Stimulated activated naive CD8-positive, alpha-beta T cell treated with anti-CD3 and anti-CD28 coated beads, Interleukin-15, amount 100 ng/mL, for 72 hours (primary cell): ENCODE measurements around the gene FBXL13.
"Not testable (repeated sequence)": the region's sequence is repeated elsewhere in the genome, so short reads cannot be mapped to it uniquely, and the experiment has no call there.

Source experiments
- ATAC-seq: fragments of 150-1000 bp; cut with Tn5 transposase; 2 replicates; pipeline ENCODE4 v1.10.0; 2021; ENCODE audit warnings: mild to moderate bottlenecking, moderate library complexity
- DNase-seq, 2 donors: peaks; one replicate each; pipeline ENCODE4 v3.0.0; 2021 to 2022
- H3K27ac Mint-ChIP-seq, 2 donors: one replicate each; pipeline ENCODE4 v1.8.0; 2022; ENCODE audit warnings: mild to moderate bottlenecking in 2 of 2, mixed read lengths in 2 of 2, moderate library complexity in 2 of 2
- H3K27me3 Mint-ChIP-seq: one replicate; pipeline ENCODE4 v1.8.0; 2022; ENCODE audit warnings: mixed read lengths
- H3K4me1 Mint-ChIP-seq: one replicate; pipeline ENCODE4 v1.8.0; 2022; ENCODE audit warnings: mild to moderate bottlenecking, mixed read lengths
- H3K4me3 Mint-ChIP-seq, 2 donors: one replicate each; pipeline ENCODE4 v1.8.0; 2022; ENCODE audit warnings: mild to moderate bottlenecking in 2 of 2, mixed read lengths in 2 of 2, moderate library complexity in 1 of 2
- H3K9me3 Mint-ChIP-seq, 2 donors: one replicate each; pipeline ENCODE4 v1.8.0; 2022; ENCODE audit warnings: mixed read lengths in 2 of 2

FBXL13 gene

GRCh38 chr7:103074519-103075336 lies at the start of gene FBXL13, which contains the start of gene ARMC10:
TSS of gene FBXL13 (minus strand) at chr7:103074796.
TSS of gene ARMC10 (plus strand) at chr7:103075140. CDS start at chr7:103075273, 133 bp downstream.
- Mint-ChIP-seq H3K27ac (peak within 1 kb of the TSS; percentile 97), H3K4me3 (peak within 1 kb of the TSS; percentile 94 to 97), H3K9me3 (no peaks in the 10 kb centered on the region), H3K4me1 (peaks cover 25% of the 10 kb centered on the region), H3K27me3 (no peaks in the 10 kb centered on the region)
- peak; percentile 89 for ATAC-seq
- peak; percentile 91 to 92 for DNase-seq

DNA sequence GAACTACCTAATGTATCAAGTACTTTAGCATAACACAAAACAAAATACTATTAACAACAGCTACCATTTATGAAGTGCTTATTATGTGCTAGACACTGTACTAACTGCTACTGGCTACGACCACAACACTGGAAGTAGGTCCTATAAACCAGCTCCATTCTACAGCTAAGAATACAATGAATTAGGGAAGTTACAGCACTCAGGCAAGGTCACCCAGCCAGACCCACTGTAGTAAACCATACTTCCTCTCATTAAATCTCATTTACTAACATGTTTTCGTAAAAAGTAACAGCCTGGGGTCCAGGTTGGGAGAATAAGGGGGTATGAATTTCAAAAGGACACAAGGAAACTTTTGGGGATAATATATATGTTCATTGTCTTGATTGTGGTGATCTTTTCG lies 48.9 kb upstream of the FBXL13 start:
- DNase-seq (no peak), ATAC-seq (no peak)
- Mint-ChIP-seq H3K9me3 (no peaks in the 10 kb centered on the region), H3K4me3 (no peak overlapping the region), H3K4me1 (no peaks in the 10 kb centered on the region), H3K27ac (no peak overlapping the region), H3K27me3 (no peaks in the 10 kb centered on the region)

DNA sequence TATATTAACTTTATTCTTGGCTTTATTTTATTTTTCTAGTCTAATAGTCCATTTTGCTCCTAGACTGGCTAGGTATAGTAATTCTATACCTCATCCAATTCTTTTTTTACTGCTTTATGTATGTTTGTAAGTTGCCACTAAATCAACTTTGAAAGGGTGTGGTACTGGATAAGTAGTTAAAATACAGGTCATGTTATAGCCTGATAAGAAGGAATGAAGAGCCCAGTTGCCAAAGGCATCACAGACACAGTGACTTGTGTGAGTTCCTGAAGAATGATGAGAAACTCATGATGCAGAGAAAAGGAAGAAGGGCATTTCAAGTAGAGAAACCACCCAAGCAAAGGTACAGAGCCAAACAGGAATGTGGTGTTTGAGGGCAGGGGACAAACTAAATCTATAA lies 47.0 kb upstream of the FBXL13 start:
- H3K9me3 Mint-ChIP-seq = no peaks in the 10 kb centered on the region
- no peaks in the 10 kb centered on the region for H3K27me3 Mint-ChIP-seq
- H3K27ac Mint-ChIP-seq = no peak overlapping the region
- no peak for DNase-seq
- H3K4me3 Mint-ChIP-seq = no peak overlapping the region
- H3K4me1 Mint-ChIP-seq = no peaks in the 10 kb centered on the region
- ATAC-seq = no peak

- no peaks in the 10 kb centered on the region for H3K27me3 Mint-ChIP-seq
- ATAC-seq = no peak
- no peaks in the 10 kb centered on the region for H3K4me1 Mint-ChIP-seq
- DNase-seq = no peak
- H3K27ac Mint-ChIP-seq = no peak overlapping the region
- no peak overlapping the region for H3K4me3 Mint-ChIP-seq
- H3K9me3 Mint-ChIP-seq = no peaks in the 10 kb centered on the region
These were observed 45.8 kb upstream of the FBXL13 start for GRCh38 chr7:103120362-103120761.

GRCh38 chr7:103119791-103120291 lies 45.2 kb upstream of the FBXL13 start:
- Mint-ChIP-seq H3K27ac (no peak overlapping the region), H3K27me3 (no peaks in the 10 kb centered on the region), H3K9me3 (no peaks in the 10 kb centered on the region), H3K4me1 (no peaks in the 10 kb centered on the region), H3K4me3 (no peak overlapping the region)
- DNase-seq (no peak), ATAC-seq (no peak)

GRCh38 chr7:103117465-103117864 lies 42.9 kb upstream of the FBXL13 start:
- Mint-ChIP-seq H3K27ac (no peak overlapping the region), H3K9me3 (peaks cover 0 to 4% of the 10 kb centered on the region in 2 donors), H3K4me1 (peaks cover 5% of the 10 kb centered on the region), H3K27me3 (no peaks in the 10 kb centered on the region), H3K4me3 (no peak overlapping the region)
- ATAC-seq = no peak
- no peak for DNase-seq

DNA sequence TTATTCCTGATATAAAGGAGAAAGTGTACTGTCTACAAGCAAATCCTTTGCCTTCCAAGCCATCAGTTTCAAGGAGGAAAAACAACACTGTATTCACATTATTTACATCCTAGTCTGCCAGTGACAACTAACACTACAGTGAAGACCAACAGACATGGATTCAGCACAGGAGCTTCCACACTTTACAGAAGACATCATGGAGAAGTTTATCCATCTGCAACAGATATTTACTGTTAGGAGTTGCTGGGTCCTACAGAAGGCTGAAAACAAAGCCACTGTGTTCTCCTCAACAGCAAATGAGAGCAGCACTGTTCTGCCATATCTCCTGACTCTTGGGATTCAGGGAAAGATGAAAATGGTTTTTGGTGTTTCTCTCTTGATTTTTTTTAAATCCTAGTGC lies 42.4 kb upstream of the FBXL13 start:
- DNase-seq = no peak
- Mint-ChIP-seq H3K9me3 (peaks cover 0 to 4% of the 10 kb centered on the region in 2 donors), H3K27me3 (no peaks in the 10 kb centered on the region), H3K4me3 (no peak overlapping the region), H3K27ac (no peak overlapping the region), H3K4me1 (peaks cover 5% of the 10 kb centered on the region)
- ATAC-seq = no peak

DNA sequence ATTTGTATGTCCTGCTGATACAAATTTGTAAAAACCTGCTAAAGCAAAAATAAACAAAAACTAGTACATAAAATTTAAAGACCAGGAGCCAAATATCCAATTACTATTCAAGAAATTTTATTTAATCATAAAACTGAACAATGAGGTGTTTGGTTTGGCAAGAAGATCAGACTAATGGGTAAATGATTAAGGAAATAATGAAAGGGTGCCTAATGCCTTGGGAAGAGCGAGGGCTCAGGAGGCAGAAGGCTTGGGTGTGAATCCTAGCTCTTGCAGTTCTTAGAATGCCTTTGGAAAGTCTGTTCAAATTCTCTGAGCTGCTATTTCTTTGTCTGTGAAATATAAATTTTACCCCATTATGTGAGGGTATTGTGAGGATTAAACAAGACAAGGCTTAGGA lies 41.9 kb upstream of the FBXL13 start:
- H3K9me3 Mint-ChIP-seq = peaks cover 0 to 4% of the 10 kb centered on the region in 2 donors
- no peak for DNase-seq
- H3K27ac Mint-ChIP-seq = no peak overlapping the region
- no peak for ATAC-seq
- peaks cover 5% of the 10 kb centered on the region for H3K4me1 Mint-ChIP-seq
- no peak overlapping the region for H3K4me3 Mint-ChIP-seq
- H3K27me3 Mint-ChIP-seq = no peaks in the 10 kb centered on the region

DNA sequence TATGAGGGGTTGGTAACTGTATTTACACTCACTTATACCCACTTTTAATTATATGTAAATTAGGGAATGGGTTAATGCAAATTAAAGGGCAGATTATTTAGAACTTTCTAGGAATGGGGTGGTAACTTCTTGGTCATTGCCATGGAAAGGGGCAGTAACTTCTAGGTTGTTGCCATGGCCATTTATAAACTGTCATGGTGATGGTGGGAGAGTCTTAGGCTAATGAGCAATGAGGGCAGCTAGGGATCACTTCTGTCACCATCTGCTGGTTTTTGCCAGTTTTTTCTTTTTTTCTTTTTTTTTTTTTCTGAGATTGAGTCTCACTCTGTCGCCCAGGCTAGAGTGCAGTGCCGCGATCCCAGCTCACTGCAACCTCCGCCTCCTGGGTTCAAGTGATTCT lies 41.2 kb upstream of the FBXL13 start:
- no peak overlapping the region for H3K27ac Mint-ChIP-seq
- ATAC-seq (no peak), DNase-seq (no peak)
- H3K27me3 Mint-ChIP-seq = no peaks in the 10 kb centered on the region
- H3K9me3 Mint-ChIP-seq = peaks cover 3 to 4% of the 10 kb centered on the region in 2 donors
- H3K4me1 Mint-ChIP-seq = peaks cover 5% of the 10 kb centered on the region
- no peak overlapping the region for H3K4me3 Mint-ChIP-seq

DNA sequence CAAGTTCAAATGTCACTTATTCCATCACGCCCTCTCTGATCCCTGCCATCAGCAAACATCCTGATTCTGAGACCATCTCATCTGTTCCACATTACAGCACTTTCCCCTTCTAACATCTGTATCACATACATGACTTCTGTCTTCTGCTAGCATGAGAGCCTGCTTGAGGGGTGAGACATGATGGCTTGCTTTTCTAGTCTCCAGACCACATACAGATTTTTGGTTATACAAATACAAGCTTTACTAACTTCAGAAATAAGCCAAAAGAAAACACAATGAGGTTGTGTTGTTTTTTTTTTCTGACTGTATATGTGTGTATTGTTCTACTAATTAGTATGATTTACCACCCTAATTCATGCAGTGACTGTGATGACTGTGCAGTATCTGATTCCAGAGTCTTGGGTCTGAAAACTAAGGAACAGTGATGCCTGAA lies 40.0 kb upstream of the FBXL13 start:
- no peak for ATAC-seq
- Mint-ChIP-seq H3K27ac (no peak overlapping the region), H3K4me3 (no peak overlapping the region), H3K27me3 (no peaks in the 10 kb centered on the region), H3K9me3 (peaks cover 6 to 10% of the 10 kb centered on the region in 2 donors), H3K4me1 (peaks cover 6% of the 10 kb centered on the region)
- no peak for DNase-seq

GRCh38 chr7:103113164-103113563 lies 38.6 kb upstream of the FBXL13 start:
- no peak for ATAC-seq
- no peak overlapping the region for H3K27ac Mint-ChIP-seq
- no peak for DNase-seq

DNA sequence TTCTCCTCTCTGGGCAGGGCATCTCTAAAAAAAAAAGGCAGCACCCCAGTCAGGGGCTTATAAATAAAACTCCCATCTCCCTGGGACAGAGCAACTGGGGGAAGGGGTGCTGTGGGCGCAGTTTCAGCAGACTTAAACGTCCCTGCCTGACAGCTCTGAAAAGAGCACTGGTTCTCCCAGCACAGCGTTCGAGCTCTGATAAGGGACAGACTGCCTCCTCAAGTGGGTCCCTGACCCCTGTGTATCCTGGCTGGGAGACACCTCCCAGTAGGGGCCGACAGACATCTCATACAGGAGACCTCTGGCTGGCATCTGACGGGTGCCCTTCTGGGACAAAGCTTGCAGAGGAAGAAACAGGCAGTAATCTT lies 32.1 kb upstream of the FBXL13 start:
- Mint-ChIP-seq H3K4me1 (peaks cover 13% of the 10 kb centered on the region), H3K9me3 (peaks cover 10 to 19% of the 10 kb centered on the region in 2 donors)
- not testable (repeated sequence) for H3K27ac Mint-ChIP-seq, ATAC-seq, DNase-seq, H3K27me3 Mint-ChIP-seq, H3K4me3 Mint-ChIP-seq

More at GRCh38 chr7:103113164-103113563, 38.6 kb upstream of the FBXL13 start:
- peaks cover 18% of the 10 kb centered on the region for H3K4me1 Mint-ChIP-seq
- no peak overlapping the region for H3K4me3 Mint-ChIP-seq
- peaks cover 13 to 19% of the 10 kb centered on the region in 2 donors for H3K9me3 Mint-ChIP-seq
- H3K27me3 Mint-ChIP-seq = no peaks in the 10 kb centered on the region

DNA sequence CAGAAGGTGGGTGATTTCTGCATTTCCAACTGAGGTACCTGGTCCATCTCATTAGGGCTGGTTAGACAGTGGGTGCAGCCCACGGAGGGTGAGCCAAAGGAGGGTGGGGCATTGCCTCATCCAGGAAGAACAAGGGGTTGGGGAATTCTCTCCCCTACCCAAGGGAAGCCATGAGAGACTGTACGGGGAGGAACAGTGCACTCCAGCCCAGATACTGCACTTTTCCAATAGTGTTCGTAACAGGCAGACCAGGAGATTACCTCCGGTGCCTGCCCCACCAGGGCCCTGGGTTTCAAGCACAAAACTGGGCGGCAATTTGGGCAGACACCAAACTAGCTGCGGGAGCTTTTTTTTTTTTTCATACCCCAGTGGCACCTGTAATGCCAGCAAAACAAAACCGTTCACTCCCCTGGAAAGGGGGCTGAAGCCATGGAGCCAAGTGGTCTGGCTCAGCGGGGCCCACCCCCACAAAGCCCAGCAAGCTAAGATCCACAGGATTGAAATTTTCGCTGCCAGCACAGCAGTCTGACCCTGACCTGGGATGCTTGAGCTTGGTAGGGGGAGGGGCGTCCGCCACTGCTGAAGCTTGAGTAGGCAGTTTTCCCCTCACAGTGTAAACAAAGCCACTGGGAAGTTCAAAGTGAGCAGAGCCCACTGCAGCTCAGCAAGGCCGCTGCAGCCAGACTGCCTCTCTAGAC lies 31.6 kb upstream of the FBXL13 start:
- no peak overlapping the region for H3K4me3 Mint-ChIP-seq
- no peak for DNase-seq
- no peaks in the 10 kb centered on the region for H3K27me3 Mint-ChIP-seq
- no peak overlapping the region for H3K27ac Mint-ChIP-seq
- no peak for ATAC-seq
- H3K4me1 Mint-ChIP-seq = peaks cover 13% of the 10 kb centered on the region
- peaks cover 10 to 19% of the 10 kb centered on the region in 2 donors for H3K9me3 Mint-ChIP-seq

- ATAC-seq = no peak
- DNase-seq = no peak
- Mint-ChIP-seq H3K27me3 (no peaks in the 10 kb centered on the region), H3K9me3 (no peaks in the 10 kb centered on the region), H3K27ac (no peak overlapping the region), H3K4me3 (no peak overlapping the region), H3K4me1 (no peaks in the 10 kb centered on the region)
These were observed 26.9 kb upstream of the FBXL13 start for GRCh38 chr7:103101543-103101942.

DNA sequence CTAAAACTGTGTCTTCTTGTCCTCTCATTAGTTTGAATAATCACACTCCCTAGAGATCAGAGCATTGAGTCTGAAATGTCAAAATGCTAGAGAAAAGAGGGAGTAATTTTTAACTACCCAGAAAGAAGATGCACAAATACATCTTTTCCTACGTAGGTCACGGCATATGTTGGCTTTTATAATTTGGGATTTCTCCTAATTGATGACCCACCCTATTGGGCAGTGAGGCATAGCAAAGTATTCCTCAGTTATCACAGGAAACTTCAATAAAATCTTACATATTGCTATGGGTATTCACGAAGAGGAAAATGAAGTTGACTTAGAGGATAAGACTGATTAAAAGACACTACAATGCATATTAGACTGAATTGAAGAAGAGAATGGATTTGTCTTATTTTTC lies 25.8 kb upstream of the FBXL13 start:
- no peaks in the 10 kb centered on the region for H3K4me1 Mint-ChIP-seq
- ATAC-seq (no peak), DNase-seq (no peak)
- H3K27ac Mint-ChIP-seq = no peak overlapping the region
- no peaks in the 10 kb centered on the region for H3K9me3 Mint-ChIP-seq
- no peak overlapping the region for H3K4me3 Mint-ChIP-seq
- no peaks in the 10 kb centered on the region for H3K27me3 Mint-ChIP-seq

GRCh38 chr7:103097041-103097440 lies 22.4 kb upstream of the FBXL13 start:
- Mint-ChIP-seq H3K4me3 (no peak overlapping the region), H3K27me3 (no peaks in the 10 kb centered on the region), H3K27ac (no peak overlapping the region), H3K9me3 (no peaks in the 10 kb centered on the region), H3K4me1 (no peaks in the 10 kb centered on the region)
- DNase-seq (no peak), ATAC-seq (no peak)
